GM18870 (cell line): Measurements from ENCODE around the gene ACADL.
A peak's percentile ranks its signal among the peaks of the same experiment; 100 is the strongest.
"Not testable (repeated sequence)": the region's sequence is repeated elsewhere in the genome, so short reads cannot be mapped to it uniquely, and the experiment has no call there.

ENCODE experiments used
- ATAC-seq: cut with Tn5 transposase; IDR thresholded peaks from one replicate; pipeline ENCODE4 v1.9.1; 2021; ENCODE audit warnings: moderate library complexity; ENCODE audit not compliant: unreplicated experiment

The ACADL gene

DNA sequence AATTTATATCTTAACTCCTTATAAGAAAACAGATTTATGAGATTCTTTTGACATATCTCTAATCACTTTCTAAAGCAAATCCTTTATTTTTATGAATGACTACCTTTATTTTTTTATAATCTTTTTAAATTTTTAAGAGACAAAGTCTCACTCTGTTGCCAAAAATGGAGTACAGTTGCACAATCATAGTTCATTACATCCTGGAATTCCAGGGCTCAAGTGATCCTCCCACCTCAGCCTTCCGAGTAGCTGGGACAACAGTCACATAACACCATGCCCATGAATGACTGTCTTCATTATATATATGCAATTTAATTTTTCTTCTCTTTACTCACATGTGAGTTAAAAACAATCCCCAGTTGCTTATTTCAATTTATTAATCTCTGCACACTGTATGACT is 21.7 kb downstream of the ACADL start:
- ATAC-seq = no peak

DNA sequence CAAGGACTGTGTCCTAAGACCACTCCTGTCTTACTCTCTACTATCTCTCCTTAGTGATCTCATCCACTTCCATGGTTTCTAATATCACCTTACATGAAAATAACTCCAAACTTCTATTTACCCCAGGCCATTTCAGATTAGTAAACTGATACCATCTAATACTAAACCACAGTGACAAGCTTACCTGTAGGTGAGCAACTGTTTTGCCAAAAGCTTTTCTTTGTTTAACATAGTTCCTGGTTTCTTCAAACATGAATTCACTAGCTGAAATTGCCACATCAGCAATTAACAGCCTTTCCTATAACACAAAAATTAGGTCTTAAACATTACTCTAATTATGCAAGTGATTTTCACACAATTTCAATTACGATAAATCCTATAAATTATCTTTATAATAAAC is 22.1 kb downstream of the ACADL start:
- ATAC-seq = no peak

DNA sequence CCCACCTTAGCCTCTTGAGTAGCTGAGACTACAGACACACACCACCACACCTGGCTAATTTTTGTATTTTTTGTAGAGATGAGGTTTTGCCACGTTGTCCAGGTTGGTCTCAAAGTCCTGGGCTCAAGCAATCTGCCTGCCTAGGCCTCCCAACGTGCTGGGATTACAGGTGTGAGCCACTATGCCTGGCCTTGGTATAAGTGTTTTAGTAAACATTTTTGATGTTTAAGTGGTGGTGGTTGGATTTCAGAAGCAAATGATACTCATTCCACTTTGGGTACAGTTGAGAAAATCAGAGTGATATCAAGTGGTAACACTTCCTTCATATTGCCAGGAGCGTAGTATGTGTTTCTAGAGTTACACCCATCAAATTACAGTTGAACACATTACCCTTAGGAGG is 25.4 kb downstream of the ACADL start:
- ATAC-seq = no peak

DNA sequence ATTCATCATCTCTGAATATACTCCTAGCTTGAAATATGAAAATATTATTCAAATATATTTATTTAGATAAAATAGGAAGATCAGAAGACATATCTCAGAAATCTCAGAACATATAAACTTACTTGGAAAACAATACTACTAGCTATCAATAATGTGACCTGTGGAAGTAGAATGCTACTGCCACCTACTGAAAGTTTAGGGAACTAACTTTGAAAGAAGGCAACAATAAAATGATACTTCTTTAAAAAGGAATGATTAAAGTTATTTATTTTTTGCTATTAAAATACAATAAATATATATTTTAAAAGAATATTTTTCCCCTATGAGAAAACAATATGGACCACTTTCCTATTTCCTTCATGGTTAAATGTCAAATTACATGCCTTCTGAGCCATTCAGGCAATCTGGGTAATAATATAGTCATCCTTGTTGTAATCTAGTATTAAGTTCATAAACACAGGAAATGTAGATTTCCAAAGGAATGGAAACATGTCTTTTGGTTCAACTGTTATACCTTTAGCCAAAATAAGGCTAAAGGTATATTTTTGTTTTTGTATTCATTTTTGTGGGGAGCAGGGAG is 26.0 kb downstream of the ACADL start:
- ATAC-seq = peak; percentile 49

DNA sequence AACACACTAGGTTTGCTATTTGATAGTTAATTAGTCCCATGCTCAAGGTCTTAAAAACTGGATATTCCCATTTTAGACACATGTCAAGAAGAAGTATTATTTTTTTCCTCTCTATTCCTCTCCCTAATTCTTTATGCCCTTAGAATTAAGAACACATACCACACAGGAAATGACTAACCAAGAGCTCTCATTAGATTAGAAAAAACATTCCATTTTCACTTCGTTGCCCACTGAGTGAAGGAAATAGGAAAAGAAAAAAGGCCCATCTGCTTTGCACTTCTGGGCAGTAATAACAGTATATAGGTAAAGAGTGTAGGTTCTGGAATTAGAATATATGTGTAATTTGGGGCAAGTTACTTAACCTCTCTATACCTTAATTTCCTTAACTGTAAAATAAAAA is 26.9 kb downstream of the ACADL start:
- ATAC-seq = no peak

DNA sequence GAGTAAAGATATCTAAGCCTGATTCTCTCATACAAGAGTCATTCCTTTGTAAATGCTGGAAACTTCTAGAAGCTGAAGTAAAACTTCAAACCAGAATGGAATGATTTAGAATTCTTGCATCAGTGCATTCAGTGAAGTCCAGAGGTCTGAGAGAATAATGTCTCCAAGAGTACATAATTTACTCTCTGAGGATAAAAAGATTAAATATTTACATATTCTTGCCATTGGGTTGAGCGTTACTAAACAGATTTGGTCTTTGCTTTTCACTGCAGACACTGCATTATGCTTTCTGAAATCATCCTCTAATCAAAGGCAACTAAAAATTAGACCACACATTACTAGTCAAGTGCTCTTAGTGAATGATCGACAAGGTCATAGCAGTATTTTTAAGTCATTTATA is 27.5 kb downstream of the ACADL start:
- ATAC-seq = no peak

DNA sequence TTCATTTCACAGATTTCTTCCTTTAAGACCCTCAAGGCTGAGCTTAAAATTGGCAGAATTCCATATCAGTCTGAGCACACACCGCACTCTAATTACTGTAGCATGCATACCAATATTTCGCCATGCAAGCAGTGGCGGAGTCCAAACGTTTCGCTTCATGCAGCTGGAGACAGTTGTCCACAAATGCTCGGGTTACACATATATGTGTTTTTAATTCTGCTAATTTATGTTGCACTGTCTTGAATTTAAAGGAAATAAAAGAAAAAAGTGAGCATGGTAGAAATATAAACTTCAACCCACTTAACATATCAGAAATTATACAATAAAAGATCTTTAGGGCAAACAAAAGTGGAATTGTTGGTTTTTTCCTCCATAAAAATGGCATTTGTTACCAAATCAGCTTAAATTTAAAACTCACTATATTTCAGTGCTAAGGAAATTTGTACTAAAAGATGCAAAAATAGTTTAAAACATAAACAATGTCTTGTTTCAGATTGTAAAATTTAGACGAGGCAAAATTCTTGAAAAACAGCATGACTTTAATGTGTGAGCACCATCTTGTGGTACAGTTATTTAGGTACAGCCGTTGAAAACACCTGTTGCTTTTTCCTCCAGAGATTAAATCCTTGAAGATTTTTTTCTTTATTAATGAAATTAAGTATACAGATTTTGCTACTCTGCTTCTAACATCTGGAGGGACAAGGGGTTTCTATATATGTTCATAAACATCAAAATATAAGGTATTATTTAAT is 30.0 kb downstream of the ACADL start:
- ATAC-seq = no peak

DNA sequence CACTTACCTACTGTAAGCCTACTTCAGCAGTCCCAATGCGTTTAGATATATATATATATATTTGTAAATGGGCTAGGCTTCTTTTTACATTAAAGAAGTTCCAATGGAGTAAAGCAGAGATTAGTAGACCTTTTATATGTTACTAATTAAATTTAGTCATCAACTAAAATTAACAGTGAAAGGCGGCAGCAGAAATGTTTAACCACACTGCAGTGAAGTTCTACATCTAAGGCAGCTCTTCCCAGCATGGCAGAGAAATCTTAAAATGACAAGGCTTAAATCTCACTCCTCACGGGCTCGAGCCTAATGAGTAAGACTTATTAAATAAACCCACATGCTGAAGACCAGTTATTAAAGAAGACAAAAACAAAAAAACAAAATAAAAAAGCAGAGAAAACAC is 34.9 kb downstream of the ACADL start:
- ATAC-seq = peak; percentile 39

DNA sequence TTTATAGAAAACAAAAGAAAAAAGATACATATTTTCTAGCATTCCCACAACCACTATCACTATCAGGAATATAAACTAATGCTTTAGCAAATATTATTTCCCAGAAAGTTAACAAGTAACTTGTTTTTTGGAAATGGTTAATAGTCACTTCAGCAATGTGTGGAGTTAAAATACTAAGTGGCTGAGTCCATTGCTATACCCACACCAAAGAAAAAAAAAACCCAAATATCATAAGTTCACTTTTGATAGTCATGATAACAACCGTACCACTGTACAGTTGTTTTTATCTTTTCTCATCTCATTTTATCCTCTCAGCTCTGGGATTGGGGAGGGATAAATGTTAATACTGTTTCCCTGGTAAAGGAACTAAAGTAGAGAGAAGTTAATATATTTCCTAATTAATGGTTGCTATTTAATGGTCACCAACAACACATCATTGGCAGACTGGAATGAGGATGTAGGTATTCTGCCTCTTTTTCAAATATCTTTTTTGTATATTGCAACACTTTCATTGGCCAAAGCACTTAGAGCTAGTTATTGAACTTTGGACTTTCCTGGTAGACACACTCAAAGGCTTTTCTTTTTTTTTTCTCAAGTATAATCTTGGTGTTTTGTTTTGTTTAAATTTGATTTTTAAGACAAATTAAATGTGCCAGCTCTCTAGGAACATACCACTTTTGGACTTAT is 35.7 kb downstream of the ACADL start:
- peak; percentile 71 for ATAC-seq

DNA sequence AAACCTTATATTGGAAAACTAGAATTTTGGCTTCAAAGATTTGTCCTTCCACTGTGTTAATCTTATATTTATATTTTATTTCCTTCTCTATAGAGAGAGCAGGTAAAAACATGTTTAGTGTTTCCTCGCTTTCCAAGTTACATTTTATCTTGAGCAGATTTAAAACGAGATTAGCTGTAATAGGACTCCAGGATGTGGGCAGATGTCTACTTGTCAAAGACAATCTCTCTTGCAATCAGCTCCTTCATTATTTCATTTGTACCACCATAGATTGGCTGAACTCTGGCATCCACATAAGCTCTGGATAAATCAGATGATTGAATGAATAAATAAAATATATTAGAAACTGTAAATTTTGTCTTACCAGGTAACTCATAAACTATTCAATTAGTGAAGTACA is 36.5 kb downstream of the ACADL start:
- ATAC-seq = no peak

DNA sequence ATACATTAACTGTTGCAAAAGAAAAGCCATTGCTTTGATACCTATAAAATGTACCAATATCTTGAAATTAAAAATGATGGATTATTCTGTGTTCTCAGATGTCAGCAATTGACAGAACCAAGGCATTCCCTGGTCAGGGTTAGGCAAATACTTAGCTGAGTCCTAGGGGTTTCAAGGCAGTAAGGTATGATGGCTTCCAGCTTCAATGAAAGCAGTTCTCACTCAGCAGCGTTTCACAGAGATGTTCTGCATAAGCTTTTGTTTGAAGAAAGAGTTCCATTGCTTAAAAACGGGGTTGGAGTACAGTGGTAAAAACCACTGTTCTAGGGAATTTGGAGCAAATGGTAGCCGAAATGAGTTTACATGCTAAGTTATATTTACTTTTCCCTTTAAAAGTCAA is 37.1 kb downstream of the ACADL start:
- ATAC-seq = no peak

DNA sequence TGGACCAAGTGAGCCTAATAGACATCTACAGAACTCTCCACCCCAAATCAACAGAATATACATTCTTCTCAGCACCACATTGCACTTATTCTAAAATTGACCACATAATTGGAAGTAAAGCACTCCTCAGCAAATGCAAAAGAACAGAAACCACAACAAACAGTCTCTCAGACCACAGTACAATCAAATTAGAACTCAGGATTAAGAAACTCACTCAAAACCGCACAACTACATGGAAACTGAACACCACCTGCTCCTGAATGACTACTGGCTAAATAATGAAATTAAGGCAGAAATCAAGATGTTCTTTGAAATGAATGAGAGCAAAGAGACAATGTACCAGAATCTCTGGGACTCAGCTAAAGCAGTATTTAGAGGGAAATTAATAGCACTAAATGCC is 41.3 kb downstream of the ACADL start:
- not testable (repeated sequence) for ATAC-seq

DNA sequence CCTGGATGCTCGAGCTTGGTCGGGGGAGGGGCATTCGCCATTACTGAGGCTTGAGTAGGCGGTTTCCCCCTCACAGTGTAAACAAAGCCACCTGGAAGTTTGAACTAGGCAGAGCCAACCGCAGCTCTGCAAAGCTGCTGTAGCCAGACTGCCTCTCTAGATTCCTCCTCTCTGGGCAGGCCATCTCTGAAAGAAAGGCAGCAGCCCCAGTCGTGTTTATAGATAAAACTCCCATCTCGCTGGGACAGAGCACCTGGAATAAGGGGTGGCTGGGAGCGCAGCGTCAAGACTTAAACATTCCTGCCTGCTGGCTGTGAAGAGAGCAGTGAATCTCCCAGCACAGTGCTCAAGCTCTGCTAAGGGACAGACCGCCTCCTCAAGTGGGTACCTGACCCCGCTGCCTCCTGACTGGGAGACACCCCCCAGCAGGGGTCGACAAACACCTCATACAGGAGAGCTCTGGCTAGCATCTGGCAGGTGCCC is 43.6 kb downstream of the ACADL start:
- not testable (repeated sequence) for ATAC-seq

DNA sequence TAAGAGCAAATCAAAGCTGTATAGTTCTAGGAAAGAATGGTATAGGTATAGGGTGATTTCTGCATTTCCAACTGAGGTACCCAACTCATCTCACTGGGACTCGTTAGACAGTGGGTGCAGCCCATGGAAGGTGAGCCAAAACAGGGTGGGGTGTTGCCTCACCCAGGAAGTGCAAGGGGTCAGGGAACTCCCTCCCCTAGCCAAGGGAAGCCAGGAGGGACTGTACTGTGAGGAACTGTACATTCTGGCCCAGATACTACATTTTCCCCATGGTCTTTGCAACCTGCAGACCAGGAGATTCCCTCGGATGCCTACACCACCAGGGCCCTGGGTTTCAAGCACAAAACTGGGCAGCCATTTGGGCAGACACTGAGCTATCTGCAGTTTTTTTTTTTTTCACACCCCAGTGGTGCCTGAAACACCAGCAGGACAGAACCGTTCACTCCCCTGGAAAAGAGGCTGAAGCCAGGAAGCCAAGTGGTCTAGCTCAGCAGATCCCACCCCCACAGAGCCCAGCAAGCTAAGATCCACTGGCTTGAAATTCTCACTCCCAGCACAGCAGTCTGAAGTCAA is 44.1 kb downstream of the ACADL start:
- ATAC-seq = not testable (repeated sequence)

DNA sequence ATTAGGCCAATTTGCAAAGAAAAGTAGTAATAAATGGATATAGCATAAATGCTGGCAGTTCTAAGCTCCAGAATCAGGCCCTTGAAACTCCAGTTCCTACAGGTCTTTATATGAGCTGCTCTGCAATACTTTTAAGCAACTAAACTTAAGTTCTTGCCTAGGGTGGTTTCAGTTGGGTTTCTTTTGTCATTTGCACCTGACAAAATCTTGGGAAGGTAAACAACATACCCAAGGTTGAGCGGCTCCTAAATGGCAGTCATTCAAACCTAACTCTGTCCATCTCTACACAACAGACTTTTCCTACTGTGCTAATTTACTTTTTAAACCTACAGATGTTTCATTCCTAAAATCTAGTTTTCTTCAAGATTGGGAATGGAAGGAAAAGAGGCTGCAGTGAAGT is 44.8 kb downstream of the ACADL start:
- no peak for ATAC-seq

DNA sequence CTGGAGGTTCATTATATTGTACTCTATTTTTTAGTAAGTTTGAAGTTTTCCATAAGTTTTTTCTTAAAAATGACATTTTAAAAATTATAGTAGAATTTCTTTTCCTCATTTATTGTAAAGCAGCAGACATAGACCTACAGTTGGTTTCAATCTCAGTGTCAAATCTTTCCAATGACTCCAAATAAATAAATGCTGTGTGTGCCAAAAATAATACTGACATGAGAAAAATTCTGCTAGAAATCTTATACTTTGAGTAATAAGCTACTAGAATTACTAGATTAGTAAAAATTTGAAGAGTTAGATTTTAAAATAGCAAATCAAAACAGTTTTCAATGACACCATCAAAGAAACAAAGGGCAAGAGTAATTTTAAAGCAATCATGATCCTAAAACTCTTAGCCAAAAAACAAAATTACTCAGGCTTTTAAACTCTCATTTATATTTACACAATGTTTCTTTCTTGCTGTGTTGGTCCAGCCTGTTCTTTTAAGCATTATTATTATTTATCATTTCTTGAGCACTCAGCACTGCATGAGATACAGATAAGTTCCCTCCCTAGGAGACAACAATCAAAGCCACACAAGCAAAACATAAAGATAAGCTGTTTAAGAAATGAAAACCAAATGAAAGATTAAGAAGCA is 45.8 kb downstream of the ACADL start:
- ATAC-seq = no peak

DNA sequence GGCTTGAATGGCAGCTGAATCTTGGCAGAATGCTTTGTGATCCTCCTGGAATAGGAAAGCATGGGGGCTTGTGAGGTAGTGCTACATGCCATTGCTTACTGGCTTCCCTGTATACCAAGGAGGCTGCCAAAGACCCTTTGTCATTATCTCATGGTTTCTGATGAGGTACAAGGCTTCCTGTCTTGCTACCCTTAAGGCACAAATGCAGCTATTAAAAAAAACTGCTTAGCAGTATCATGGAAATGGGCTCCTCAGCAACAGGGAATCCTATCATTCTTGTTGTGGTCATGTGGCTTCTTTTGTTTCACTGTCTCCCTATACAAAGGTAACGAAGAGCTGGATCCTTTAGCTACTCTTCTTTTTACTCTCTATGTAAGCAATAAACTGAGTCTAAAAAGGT is 47.5 kb downstream of the ACADL start:
- no peak for ATAC-seq

DNA sequence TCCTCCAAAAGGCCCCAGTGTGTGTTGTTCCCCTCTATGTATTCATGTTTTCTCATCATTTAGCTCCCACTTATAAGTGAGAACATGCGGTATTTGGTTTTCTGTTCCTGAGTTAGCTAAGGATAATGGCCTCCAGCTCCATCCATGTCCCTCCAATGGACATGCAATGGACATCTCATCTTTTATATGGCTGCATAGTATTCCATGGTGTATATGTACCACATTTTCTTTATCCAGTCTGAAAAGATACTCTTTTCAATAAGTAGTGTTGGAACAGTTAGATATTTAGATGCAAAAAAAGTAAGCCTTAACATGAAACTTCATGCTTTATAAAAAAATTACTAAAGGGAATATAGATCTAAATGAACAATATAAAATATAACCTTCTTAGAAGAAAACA is 48.1 kb downstream of the ACADL start:
- ATAC-seq = not testable (repeated sequence)

DNA sequence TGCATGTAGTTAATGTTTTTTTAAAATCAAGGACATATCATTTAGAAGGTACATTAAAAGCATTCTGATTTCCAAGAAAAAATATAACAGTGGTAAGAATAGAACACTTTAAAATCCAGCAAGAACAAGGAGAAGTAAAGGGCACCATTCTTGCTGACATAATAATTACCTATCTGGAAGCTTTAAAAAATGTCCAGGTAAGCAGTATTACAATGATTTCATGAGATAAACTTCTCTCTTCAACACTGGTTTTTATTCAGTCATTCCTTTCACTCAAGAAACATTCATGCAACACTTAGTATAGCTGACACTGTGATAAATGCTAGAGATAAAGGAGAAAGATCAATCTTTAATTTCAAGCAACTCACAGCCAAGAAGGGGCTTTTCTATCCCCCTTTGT is 51.2 kb downstream of the ACADL start:
- no peak for ATAC-seq

DNA sequence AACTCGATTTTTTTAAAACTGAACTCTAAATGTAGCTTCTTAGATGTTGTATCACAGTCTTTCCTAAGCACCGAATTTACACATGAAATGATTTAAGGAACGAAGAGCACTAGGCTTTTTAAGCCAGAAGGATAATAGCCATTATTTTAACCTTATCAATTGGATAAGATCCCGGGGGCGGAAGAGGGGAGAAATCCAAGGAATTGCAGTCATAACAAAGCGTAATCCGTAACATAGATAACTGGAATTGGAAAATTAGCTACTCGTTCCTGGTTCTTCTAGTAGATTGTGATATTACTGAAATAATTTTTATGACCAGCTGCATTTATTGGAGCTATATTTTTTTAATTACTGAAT is 53.0 kb downstream of the ACADL start:
- no peak for ATAC-seq
